Lower leg skin (tissue), 4 donors: ENCODE data around the gene NSD1. TPM values are rescaled to one million over a fixed set of nuclear protein-coding genes. Genes with fewer than 3 reads are reported as not detected.

ENCODE experiments used
- DNase-seq, 2 donors: peaks; one replicate each; pipeline ENCODE4 v3.0.0-alpha.2; 2019; ENCODE audit warnings: low spot score in 2 of 2
- H3K4me3 ChIP-seq: fragments of 200-600 bp; sonication (generic); 2 replicates; pipeline ENCODE4 v1.5.1; 2017; ENCODE audit warnings: mild to moderate bottlenecking, low read depth; ENCODE audit not compliant: poor library complexity, severe bottlenecking
- POLR2A ChIP-seq, 2 donors: fragments of 450-650 bp; IDR thresholded peaks; one replicate each; pipeline ENCODE4 v1.6.1; 2016 to 2017; ENCODE audit warnings: antibody characterized with exemption in 2 of 2, mild to moderate bottlenecking in 1 of 2, moderate library complexity in 1 of 2
- WGBS, 2 donors: methylation state at CpG; one replicate each; pipeline ENCODE4 v1.1.5; 2018; 5-methylcytosine and 5-hydroxymethylcytosine counted together
- intact Hi-C: fragments of 100-400 bp; cut with DNase I; formaldehyde crosslinking; loops from one replicate; pipeline ENCODE4 v1.15.0; 2023; ENCODE audit warnings: low total_unique reads
- total RNA-seq, 4 donors: library from RNA; depleted of rRNA; stranded (reverse); fragments of >200 nt; gene quantifications; one replicate each; pipeline ENCODE4 v1.1.0, GENCODE V29; 2016
- TF ChIP-seq, protein P1 (sequence below), 3 donors: fragments of 450-650 bp; IDR thresholded peaks; one replicate each; pipeline ENCODE4 v1.5.1; 2016; ENCODE audit warnings: antibody characterized with exemption in 3 of 3, mild to moderate bottlenecking in 3 of 3, moderate library complexity in 2 of 3

NSD1 gene
- total RNA-seq, 4 donors from 2014 or later, result 25.1 to 36.8 (median 34.2) TPM

DNA sequence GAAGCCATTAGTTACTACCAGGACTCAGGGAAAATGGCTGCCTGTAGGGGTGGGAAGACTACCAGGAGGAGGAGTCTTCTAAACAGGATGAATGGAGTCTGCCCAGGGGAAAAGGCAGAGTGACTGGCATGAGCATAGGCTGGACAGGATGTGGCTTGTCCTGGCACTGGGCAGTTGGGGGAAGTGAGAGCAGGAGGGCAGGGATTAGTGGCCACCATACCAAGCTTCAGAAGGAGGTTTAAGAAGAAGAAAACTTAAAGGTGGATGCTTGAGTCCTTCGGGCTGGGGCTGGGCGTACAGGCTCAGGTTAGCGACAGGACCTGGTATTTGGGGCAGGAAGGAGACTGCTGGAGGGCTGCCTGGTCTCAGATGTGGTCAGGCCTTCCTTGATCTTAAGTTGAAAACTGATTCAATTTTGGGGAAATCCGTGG lies 5.0 kb upstream of the NSD1 start:
- WGBS, 2 donors, result 76 to 79% methylated on average over 4 of the region's 4 CpGs
- no peak for DNase-seq
- TF ChIP-seq POLR2A (IDR thresholded peaks at IDR 0.05), result no peak
- TF ChIP-seq, protein P1, sequence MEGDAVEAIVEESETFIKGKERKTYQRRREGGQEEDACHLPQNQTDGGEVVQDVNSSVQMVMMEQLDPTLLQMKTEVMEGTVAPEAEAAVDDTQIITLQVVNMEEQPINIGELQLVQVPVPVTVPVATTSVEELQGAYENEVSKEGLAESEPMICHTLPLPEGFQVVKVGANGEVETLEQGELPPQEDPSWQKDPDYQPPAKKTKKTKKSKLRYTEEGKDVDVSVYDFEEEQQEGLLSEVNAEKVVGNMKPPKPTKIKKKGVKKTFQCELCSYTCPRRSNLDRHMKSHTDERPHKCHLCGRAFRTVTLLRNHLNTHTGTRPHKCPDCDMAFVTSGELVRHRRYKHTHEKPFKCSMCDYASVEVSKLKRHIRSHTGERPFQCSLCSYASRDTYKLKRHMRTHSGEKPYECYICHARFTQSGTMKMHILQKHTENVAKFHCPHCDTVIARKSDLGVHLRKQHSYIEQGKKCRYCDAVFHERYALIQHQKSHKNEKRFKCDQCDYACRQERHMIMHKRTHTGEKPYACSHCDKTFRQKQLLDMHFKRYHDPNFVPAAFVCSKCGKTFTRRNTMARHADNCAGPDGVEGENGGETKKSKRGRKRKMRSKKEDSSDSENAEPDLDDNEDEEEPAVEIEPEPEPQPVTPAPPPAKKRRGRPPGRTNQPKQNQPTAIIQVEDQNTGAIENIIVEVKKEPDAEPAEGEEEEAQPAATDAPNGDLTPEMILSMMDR (IDR thresholded peaks at IDR 0.05), result no peak
- intact Hi-C loops, result no loop called here
- no peak overlapping the region for H3K4me3 ChIP-seq

DNA sequence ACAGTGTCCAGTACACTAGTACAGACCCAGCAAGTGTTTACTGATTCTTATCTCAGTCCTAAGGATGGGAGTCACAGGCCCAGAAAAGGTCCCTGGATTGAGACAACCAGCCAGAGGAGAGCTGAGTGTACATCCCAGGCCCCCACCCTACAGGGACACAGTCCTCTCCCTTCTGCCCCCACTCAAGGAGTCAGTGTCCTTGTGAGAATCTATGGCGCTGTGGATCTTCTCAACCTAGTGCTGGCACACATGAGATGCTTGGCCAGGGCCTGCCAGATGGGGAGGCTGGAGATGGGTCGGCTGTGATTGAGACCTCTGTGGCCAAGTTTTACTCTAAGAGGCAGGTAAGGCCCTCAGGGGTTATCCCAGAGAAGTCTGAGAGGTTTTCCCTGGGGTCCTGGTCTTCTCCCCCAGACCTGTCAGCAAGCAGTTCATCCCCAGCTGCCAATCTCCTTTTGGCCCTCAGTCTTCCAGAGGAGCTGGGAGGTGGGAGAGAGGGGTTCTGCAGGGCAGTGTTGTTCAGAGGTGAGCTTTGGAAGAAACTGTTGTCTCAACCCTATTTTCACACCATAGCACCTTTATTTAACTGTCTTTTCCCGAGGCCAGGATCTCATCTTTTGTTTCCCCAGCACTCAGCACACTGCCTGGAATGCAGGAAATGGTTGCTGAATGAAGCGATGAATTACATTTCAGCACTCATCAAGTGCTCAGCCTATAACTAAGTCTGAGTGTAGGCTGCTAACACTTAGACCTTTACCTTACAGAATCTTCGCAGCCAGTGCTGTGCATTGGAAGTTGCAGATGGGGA lies 3.2 kb upstream of the NSD1 start:
- H3K4me3 ChIP-seq, result no peak overlapping the region
- DNase-seq, result no peak
- WGBS, 2 donors, result 72 to 74% methylated on average over 5 of the region's 5 CpGs
- intact Hi-C loops, result no loop called here
- TF ChIP-seq, protein P1 (IDR thresholded peaks at IDR 0.05), result no peak
- no peak for TF ChIP-seq POLR2A (IDR thresholded peaks at IDR 0.05)

DNA sequence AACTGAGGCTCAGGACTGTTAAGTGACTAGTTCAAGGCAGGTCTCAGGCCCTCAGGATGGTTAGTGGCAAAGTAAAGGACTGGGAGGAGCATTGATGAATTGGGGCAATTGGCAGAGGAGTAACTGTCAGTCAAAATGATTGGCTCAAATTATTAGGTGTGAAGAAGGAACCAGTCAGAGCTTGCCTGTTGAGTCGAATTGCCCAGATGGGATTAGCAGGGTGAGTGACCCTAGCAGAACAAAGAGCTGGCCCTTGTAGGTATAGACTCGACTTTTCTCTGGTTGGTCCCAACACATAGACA lies 2.6 kb upstream of the NSD1 start:
- no peak for TF ChIP-seq POLR2A (IDR thresholded peaks at IDR 0.05)
- TF ChIP-seq, protein P1 (IDR thresholded peaks at IDR 0.05), result no peak

DNA sequence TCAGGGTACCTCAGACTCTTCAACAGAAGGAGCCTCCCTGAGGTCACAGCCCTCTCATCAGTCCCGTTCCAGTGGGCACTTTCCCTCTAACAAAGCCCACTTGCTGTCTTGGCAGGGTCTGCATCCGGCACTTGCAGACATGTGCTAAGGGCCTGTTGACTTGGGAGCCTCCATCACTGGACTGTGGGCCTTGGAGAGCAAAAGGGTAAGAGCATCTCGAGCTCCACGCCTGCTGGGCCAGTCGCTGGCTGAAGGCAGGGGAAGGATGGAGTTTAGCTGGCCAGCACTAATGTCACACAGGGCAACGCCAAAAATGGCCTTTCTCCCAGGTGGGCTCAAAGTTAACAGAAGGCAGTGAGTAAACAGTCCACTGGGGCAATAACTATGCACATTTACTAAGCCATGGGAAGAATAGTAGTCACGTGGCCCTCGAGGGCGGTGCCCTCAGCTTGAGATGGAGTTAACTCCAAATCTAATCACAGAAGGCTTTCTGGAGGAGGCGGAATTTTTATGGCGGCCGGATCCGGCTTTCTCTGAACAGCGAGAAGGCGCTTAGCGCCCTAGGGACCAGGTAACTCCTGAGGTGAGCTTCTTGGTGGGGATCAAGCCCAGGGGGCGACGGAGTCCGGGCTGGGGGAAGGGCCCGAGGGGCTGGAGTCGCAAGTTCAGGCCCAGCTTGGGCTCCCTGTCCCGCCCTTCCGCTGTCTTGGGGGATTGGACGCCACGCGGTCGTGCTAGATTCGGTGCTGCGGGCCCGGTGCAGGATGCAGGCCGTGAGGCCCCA lies 2.0 kb upstream of the NSD1 start:
- H3K4me3 ChIP-seq, result no peak overlapping the region
- 83 to 85% methylated on average over 21 to 31 of the region's 31 CpGs for whole genome bisulfite sequencing, 2 donors
- intact Hi-C loops, result no loop called here
- no peak for DNase-seq
- TF ChIP-seq POLR2A (IDR thresholded peaks at IDR 0.05), result no peak
- TF ChIP-seq, protein P1 (IDR thresholded peaks at IDR 0.05), result no peak

More for the DNA sequence above, 2.6 kb upstream of the NSD1 start:
- H3K4me3 ChIP-seq, result no peak overlapping the region
- 37 to 46% methylated on average over 2 of the region's 2 CpGs for WGBS, 2 donors
- DNase-seq, result no peak
- intact Hi-C loops, result no loop called here

DNA sequence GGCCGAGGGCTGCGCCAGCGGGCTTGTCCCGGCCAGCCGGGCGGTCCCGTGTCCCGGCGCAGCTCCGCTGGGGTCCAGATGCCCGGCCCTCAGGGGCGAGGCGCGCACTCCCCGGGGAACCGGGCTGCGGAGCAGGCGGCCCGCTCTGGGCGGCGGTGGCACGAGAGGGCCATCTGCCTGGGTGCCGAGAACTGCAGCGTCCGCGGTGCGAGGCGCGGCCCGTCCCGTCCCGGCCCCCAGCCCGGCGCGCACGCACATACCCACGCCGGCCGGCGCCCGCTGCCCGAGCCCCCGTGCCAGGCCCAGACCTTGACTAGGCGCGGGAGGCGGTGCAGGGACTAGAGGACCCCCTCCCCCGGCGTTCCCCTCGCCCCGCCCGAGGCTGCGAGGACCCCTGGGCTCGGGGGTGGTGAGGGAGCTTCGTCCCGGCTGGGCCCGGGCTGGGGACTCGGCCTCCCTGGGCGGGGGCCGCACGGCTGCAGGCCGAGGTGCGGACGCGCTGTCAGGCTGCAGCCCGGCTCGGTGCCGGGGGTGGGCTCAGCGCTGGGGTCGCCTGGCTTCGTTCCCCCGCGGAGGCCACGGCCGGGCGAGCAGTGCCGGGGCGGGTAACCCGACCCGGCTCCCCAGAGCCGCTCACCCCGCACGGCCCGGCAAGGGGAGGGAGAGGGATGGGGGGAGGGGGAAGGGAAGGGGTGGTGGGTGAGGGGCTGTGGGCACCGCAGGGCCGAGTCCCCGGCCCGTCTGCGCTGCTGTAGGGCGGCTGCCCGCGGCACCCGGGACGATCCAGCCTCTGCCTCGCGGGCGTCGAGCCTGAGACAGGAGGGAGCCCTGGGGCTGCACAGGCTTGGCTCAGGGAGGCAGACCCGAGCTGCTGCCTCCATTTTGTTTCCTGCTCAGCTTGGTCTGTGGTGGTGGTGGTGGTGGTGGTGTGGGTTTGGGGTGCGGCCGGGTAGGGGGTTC lies 1.2 kb upstream of the NSD1 start:
- TF ChIP-seq, protein P1 (IDR thresholded peaks at IDR 0.05), result no peak
- no peak for TF ChIP-seq POLR2A (IDR thresholded peaks at IDR 0.05)
- H3K4me3 ChIP-seq, result peak overlapping the region; percentile 22
- WGBS, 2 donors, result 35 to 45% methylated on average over 38 to 51 of the region's 100 CpGs
- intact Hi-C loops, result no loop called here
- no peak for DNase-seq
